Measurements from ENCODE around the gene CXCL16.

DNA sequence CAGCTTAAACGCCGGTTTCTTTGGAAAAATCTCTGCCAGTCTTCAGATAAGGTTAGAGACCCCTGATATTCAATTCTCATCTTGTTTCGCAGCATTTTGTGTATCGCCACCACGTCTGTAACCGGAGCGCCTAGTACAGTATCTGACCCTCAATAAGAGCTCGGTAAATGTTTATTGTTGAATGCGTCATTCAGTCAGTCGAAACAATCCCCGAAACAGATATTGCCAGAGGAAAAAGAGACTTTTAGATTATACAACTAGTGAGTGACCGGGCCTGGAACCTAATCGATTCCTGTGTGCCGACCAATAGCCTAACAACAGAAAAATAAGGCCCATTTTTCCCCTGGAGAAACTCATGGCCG is 36.4 kb downstream of the CXCL16 start:
- TF ChIP-seq CHD4 (IDR thresholded peaks at IDR 0.05) (no peak), EZH2 (IDR thresholded peaks at IDR 0.05; ENCODE audit: borderline replicate concordance, control insufficient read depth, low read depth, low read length) (no peak), CHD1 (IDR thresholded peaks at IDR 0.05; ENCODE audit: low read depth, low read length) (no peak), JUND (IDR thresholded peaks at IDR 0.05; ENCODE audit: low read depth, low read length) (no peak), POLR2A (IDR thresholded peaks at IDR 0.05; ENCODE audit: low read depth, low read length) (no peak), NRF1 (conservative IDR thresholded peaks at IDR 0.05; ENCODE audit: low read depth, low read length) (no peak), BRCA1 (IDR thresholded peaks at IDR 0.05; ENCODE audit: low read depth, low read length) (no peak)
- TF ChIP-seq, protein P1, sequence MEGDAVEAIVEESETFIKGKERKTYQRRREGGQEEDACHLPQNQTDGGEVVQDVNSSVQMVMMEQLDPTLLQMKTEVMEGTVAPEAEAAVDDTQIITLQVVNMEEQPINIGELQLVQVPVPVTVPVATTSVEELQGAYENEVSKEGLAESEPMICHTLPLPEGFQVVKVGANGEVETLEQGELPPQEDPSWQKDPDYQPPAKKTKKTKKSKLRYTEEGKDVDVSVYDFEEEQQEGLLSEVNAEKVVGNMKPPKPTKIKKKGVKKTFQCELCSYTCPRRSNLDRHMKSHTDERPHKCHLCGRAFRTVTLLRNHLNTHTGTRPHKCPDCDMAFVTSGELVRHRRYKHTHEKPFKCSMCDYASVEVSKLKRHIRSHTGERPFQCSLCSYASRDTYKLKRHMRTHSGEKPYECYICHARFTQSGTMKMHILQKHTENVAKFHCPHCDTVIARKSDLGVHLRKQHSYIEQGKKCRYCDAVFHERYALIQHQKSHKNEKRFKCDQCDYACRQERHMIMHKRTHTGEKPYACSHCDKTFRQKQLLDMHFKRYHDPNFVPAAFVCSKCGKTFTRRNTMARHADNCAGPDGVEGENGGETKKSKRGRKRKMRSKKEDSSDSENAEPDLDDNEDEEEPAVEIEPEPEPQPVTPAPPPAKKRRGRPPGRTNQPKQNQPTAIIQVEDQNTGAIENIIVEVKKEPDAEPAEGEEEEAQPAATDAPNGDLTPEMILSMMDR (IDR thresholded peaks at IDR 0.05 in 2 of 3, conservative IDR thresholded peaks at IDR 0.05 in 1 of 3; ENCODE audit: control insufficient read depth in 2 of 3, extremely low read depth in 1 of 3, insufficient read depth in 1 of 3, low read depth in 3 of 3, low read length in 3 of 3) = no peak
- TF ChIP-seq, protein P2, sequence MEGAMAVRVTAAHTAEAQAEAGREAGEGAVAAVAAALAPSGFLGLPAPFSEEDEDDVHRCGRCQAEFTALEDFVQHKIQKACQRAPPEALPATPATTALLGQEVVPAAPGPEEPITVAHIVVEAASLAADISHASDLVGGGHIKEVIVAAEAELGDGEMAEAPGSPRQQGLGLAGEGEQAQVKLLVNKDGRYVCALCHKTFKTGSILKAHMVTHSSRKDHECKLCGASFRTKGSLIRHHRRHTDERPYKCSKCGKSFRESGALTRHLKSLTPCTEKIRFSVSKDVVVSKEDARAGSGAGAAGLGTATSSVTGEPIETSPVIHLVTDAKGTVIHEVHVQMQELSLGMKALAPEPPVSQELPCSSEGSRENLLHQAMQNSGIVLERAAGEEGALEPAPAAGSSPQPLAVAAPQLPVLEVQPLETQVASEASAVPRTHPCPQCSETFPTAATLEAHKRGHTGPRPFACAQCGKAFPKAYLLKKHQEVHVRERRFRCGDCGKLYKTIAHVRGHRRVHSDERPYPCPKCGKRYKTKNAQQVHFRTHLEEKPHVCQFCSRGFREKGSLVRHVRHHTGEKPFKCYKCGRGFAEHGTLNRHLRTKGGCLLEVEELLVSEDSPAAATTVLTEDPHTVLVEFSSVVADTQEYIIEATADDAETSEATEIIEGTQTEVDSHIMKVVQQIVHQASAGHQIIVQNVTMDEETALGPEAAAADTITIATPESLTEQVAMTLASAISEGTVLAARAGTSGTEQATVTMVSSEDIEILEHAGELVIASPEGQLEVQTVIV (IDR thresholded peaks at IDR 0.05; ENCODE audit: borderline replicate concordance, partially characterized antibody) = no peak
- TF ChIP-seq, protein P3, sequence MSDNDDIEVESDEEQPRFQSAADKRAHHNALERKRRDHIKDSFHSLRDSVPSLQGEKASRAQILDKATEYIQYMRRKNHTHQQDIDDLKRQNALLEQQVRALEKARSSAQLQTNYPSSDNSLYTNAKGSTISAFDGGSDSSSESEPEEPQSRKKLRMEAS (IDR thresholded peaks at IDR 0.05; ENCODE audit: low read depth, low read length) = no peak

Measured in GM12878 (cell line).